ENCODE results near the gene SPRYD7.
"Not testable (repeated sequence)": the region's sequence is repeated elsewhere in the genome, so short reads cannot be mapped to it uniquely, and the experiment has no call there.

The SPRYD7 gene

GRCh38 chr13:49936075-49936967, at the start of gene SPRYD7:
Gene SPRYD7 (minus strand): TSS chr13:49936340. CDS start chr13:49936235, 105 bp downstream.
- DNase-seq (ENCODE audit: extremely low read depth in 1 of 2, low read depth in 1 of 2), result peak; percentile 73 to 94

- no peak for DNase-seq (ENCODE audit: extremely low read depth in 1 of 2, low read depth in 1 of 2)
Measured at GRCh38 chr13:49985129-49985528, 49.0 kb upstream of the SPRYD7 start.

- no peak for DNase-seq (ENCODE audit: extremely low read depth in 1 of 2, low read depth in 1 of 2)
Measured at GRCh38 chr13:49980266-49980665, 44.1 kb upstream of the SPRYD7 start.

GRCh38 chr13:49977992-49978391, 41.9 kb upstream of the SPRYD7 start:
- no peak for DNase-seq (ENCODE audit: extremely low read depth in 1 of 2, low read depth in 1 of 2)

GRCh38 chr13:49976314-49977258, 40.4 kb upstream of the SPRYD7 start:
- peak; percentile 43 to 67 for DNase-seq (ENCODE audit: extremely low read depth in 1 of 2, low read depth in 1 of 2)

- no peak for DNase-seq (ENCODE audit: extremely low read depth in 1 of 2, low read depth in 1 of 2)
Measured at GRCh38 chr13:49975826-49976225, 39.7 kb upstream of the SPRYD7 start.

DNA sequence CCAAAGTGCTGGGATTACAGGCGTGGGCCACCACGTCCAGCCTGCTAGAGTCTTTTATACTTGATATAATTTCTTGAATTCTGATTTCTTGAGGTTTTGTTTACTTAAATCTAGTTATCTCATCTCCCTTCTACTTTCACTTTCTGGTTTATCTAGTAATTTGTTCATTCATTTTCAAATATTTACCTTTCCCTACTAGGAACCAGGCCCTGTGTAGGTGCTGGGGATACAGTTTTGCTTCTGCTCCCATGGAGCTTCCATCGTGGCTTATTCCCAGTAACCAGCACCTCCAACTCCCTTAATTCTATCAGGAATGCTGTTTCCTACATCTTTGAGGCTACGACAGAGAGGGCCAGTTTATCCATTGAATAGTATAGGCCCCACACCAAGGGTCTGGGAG, 36.6 kb upstream of the SPRYD7 start:
- DNase-seq (ENCODE audit: extremely low read depth in 1 of 2, low read depth in 1 of 2), result no peak

DNA sequence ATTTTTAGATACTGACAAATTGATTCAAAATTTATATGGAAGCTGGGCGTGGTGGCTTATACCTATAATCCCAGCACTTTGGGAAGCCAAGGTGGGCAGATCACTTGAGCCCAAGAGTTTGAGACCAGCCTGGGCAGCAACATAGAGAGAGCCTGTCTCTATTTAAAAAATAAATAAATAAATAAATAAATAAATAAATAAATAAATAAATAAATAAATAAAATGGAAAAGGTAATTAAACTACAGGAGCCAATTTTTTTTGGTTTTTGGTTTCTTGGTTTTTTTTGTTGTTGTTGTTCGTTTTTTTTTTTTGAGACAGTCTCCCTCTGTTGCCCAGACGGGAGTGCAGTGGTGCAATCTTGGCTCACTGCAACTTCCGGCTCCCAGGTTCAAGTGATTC, 31.3 kb upstream of the SPRYD7 start:
- no peak for DNase-seq (ENCODE audit: extremely low read depth in 1 of 2, low read depth in 1 of 2)

GRCh38 chr13:49958321-49958720, 22.2 kb upstream of the SPRYD7 start:
- DNase-seq (ENCODE audit: extremely low read depth in 1 of 2, low read depth in 1 of 2), result no peak

- no peak for DNase-seq (ENCODE audit: extremely low read depth in 1 of 2, low read depth in 1 of 2)
Measured at GRCh38 chr13:49956131-49956530, 20.0 kb upstream of the SPRYD7 start.

GRCh38 chr13:49954674-49955455, 18.7 kb upstream of the SPRYD7 start:
- no peak for DNase-seq (ENCODE audit: extremely low read depth in 1 of 2, low read depth in 1 of 2)

GRCh38 chr13:49953560-49953959, 17.4 kb upstream of the SPRYD7 start:
- DNase-seq (ENCODE audit: extremely low read depth in 1 of 2, low read depth in 1 of 2), result no peak

DNA sequence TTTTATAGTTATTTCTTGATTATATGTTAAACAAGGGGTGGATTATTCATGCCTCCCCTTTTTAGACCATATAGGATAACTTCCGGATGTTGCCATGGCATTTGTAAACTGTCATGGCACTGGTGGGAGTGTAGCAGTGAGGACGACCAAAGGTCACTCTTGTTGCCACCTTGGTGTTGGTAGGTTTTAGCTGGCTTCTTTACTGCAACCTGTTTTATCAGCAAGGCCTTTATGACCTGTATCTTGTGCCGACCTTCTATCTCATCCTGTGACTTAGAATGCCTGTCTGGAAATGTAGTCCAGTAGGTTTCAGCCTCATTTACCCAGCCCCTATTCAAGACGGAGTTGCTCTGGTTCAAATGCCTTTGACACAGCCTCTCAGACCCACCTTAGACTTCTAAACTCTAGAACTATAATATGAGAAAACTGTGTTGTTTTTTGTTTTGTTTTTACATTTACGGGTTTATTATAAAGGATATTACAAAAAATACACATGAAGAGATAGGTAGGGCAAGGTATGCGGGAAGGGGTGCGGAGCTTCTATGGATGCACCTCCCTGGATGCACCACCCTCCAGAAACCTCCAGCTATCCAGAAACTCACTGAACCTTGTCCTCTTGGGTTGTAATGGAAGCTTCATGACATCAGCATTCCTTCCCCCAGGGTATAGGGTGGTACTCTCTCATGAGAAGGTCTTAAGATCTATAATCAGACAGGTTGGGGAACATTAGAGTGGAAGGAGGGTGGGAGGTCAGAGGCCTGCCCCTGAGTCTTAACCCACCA, 15.8 kb upstream of the SPRYD7 start:
- DNase-seq (ENCODE audit: extremely low read depth in 1 of 2, low read depth in 1 of 2), result no peak

- DNase-seq (ENCODE audit: extremely low read depth in 1 of 2, low read depth in 1 of 2), result not testable (repeated sequence)
Measured at GRCh38 chr13:49948777-49949270, 12.7 kb upstream of the SPRYD7 start.

DNA sequence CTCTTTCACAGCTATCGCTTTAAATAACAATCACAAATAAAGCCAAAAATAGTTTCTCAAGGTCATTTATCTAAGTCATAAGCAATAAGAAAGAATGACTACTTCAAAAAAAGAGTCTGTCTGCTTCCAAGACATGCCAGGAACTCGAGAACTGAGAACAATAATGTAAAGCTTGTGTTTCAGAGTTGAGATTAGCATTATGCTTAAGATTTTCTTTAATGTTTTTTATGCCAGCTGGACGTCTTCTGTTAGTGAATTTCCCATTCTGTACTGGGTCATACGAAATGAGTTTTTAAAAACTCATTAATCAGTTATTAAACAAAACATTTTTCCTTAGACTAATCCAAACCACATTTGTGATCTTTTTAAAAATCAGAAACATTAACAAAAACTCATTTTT, 3.2 kb upstream of the SPRYD7 start:
- no peak for DNase-seq (ENCODE audit: extremely low read depth in 1 of 2, low read depth in 1 of 2)

GRCh38 chr13:49938921-49939320, 2.8 kb upstream of the SPRYD7 start:
- no peak for DNase-seq (ENCODE audit: extremely low read depth in 1 of 2, low read depth in 1 of 2)

DNA sequence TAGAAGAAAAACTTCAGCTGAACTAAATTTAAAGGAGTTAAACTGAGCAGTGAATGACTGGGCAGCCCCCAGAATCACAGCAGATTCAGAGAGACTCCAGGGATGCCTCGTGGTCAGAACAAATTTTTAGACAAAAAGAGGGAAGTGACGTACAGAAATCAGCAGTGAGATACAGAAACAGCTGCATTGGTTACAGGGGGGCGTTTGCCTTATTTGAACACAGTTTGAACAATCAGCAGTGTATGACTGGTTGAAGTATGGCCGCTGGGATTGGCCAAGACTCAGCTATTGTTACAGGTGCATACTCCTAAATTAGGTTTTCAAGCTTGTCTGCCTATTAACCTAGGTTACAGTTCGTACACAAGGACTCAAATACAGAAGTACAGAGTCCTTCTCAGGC, 2.2 kb upstream of the SPRYD7 start:
- DNase-seq (ENCODE audit: extremely low read depth in 1 of 2, low read depth in 1 of 2), result no peak

DNA sequence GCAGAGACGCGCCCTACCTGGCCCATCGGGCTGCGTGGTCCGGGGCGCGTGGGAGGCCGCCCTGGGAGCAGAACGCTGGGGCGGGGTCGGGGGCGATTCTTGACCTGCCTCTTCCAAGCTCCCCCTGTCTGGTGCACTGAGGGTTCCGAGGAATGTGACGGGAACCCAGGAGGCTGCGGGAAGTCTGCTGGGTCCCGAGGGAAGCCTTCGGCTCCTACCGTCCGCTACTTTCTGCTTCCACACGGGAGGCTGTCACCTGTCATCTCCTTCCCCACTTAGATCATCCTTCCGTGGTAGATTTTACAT, 781 bp upstream of the SPRYD7 start:
- DNase-seq (ENCODE audit: extremely low read depth in 1 of 2, low read depth in 1 of 2), result no peak

DNA sequence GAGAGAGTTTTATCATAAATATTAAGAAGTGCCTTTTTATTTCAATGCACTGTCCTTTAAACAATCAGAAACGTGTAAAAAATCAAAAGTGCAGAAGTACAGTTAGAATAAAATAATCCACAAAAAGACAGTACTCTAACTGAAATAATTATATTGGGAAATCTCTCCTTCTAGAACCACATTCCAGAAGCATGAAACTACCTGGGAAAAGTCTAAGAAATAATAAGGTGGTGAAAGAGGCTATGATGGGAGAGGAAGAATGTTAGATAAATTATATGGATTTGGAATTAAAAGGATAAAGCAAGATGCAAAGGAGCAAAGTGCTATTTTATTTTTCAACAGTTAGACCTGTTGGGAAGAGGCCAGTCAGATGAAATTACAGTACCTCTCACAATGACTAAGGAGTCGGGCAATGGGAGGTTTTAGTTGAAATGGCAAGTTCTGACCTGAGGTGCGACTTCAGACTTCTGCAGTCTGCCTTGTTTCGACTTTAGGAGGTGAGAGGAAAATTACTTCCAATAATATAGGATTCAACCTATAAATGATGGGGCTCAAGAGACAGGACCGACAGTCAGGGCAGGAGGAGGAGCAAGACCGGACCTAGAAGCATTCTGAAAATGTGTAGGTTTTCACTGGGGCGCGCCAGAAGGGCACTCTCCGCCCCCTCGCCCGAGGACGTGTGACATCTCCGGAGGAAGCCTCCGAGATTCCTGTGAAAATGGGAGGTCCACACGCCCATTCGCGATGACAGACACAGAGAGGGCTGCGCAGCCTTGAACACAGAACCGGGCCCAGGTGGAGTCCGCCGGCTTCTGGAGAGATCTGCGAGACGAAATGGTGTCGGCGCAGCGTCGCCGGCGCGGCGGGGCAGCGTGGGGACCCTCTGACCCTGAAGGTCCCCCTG, 717 bp downstream of the SPRYD7 start:
- DNase-seq (ENCODE audit: extremely low read depth in 1 of 2, low read depth in 1 of 2), result peak in 1 of 2 donors; percentile 3
